GM12878 (cell line): ENCODE data around the gene CHD1L. TPM values are rescaled to one million over a fixed set of nuclear protein-coding genes. Genes with fewer than 3 reads are reported as not detected.
A peak's percentile ranks its signal among the peaks of the same experiment; 100 is the strongest.

Source experiments
- ATAC-seq: fragments of 200-7000 bp; cut with Tn5 transposase; 3 replicates; pipeline ENCODE4 v1.9.1; 2020; ENCODE audit warnings: mild to moderate bottlenecking, moderate library complexity
- BruUV-seq: library from RNA; stranded (reverse); fragments of 400-500 nt; replicated peaks from 2 replicates; lab custom pipeline; 2021; lab: Mats Ljungman, UMichigan
- CTCF ChIA-PET: fragments of 300-600 bp; sonication (Branson Sonifier 250); formaldehyde crosslinking; extraction: SDS; loops from one replicate; lab custom pipeline; 2021; ENCODE audit warnings: inconsistent platforms; lab: Yijun Ruan, JAX
- POLR2A ChIA-PET: fragments of 350-600 bp; formaldehyde crosslinking; extraction: SDS; loops from one replicate; lab custom pipeline; 2021; ENCODE audit warnings: inconsistent platforms; lab: Charles Lee
- RAD21 ChIA-PET: fragments of 300-600 bp; sonication (Branson Sonifier 250); formaldehyde crosslinking; loops from one replicate; lab custom pipeline; 2023; ENCODE audit warnings: antibody characterized with exemption; ENCODE audit not compliant: unreplicated experiment; lab: Charles Lee
- SMC1A ChIA-PET: fragments of 300-600 bp; sonication (Branson Sonifier 250); formaldehyde crosslinking; loops from one replicate; lab custom pipeline; 2023; ENCODE audit not compliant: unreplicated experiment, uncharacterized antibody; lab: Charles Lee
- DNase-seq: peaks from one replicate; pipeline ENCODE4 v3.0.0-alpha.2; 2011; ENCODE audit warnings: low read depth, low spot score
- FAIRE-seq: peaks from 3 replicates; lab custom pipeline; 2011; peaks lifted over from hg19 to GRCh38; lab: Jason Lieb, UNC
- H2AFZ ChIP-seq: 2 replicates; pipeline ENCODE4 v1.6.0; 2011; ENCODE audit warnings: low read depth, low read length, control low read depth; ENCODE audit not compliant: control insufficient read depth
- H3K27ac ChIP-seq: 2 replicates; pipeline ENCODE4 v1.5.1; 2011; ENCODE audit warnings: control low read depth; ENCODE audit not compliant: control insufficient read depth, insufficient read depth
- H3K27me3 ChIP-seq, 2 experiments: replicated peaks in 1 of 2; 2 replicates each; pipeline versions ENCODE4 v1.6.0 to v1.6.1; 2011; ENCODE audit warnings: low read length in 1 of 2; ENCODE audit not compliant: control insufficient read depth in 2 of 2, insufficient read depth in 2 of 2
- H3K36me3 ChIP-seq, 2 experiments: 2 replicates each; pipeline ENCODE4 v1.5.1; 2011; ENCODE audit warnings: low read length in 1 of 2; ENCODE audit not compliant: control insufficient read depth in 2 of 2, insufficient read depth in 2 of 2
- H3K4me1 ChIP-seq: 2 replicates; pipeline ENCODE4 v1.6.1; 2011; ENCODE audit warnings: mild to moderate bottlenecking, low read length, moderate library complexity, mixed read lengths; ENCODE audit not compliant: control insufficient read depth, insufficient read depth
- H3K4me2 ChIP-seq: 2 replicates; pipeline ENCODE4 v1.6.0; 2011; ENCODE audit warnings: control low read depth; ENCODE audit not compliant: control insufficient read depth, insufficient read depth
- H3K4me3 ChIP-seq: fragments of 200-600 bp; sonication (generic); 2 replicates; pipeline ENCODE4 v1.5.1; 2016
- H3K79me2 ChIP-seq: 2 replicates; pipeline ENCODE4 v1.6.0; 2011; ENCODE audit warnings: low read length; ENCODE audit not compliant: control insufficient read depth, insufficient read depth
- H3K9ac ChIP-seq: 2 replicates; pipeline ENCODE4 v1.8.0; 2011; ENCODE audit warnings: low read length, control low read depth, mixed read lengths; ENCODE audit not compliant: control insufficient read depth, insufficient read depth
- H3K9me3 ChIP-seq: replicated peaks from 3 replicates; pipeline ENCODE4 v1.5.1; 2011; ENCODE audit warnings: mild to moderate bottlenecking, low read length; ENCODE audit not compliant: control insufficient read depth, insufficient read depth
- H4K20me1 ChIP-seq: 2 replicates; pipeline ENCODE4 v1.6.0; 2011; ENCODE audit not compliant: control insufficient read depth, insufficient read depth
- ASH2L ChIP-seq: fragments of 300-600, 200-600 bp; sonication (generic); IDR thresholded peaks from 2 replicates; pipeline ENCODE4 v1.6.1; 2017; ENCODE audit warnings: low read depth, mild to moderate bottlenecking, borderline replicate concordance
- CREM ChIP-seq: IDR thresholded peaks from 2 replicates; pipeline ENCODE4 v1.6.1; 2014; ENCODE audit warnings: antibody characterized with exemption, low read depth
- KAT2A ChIP-seq: conservative IDR thresholded peaks from 2 replicates; pipeline ENCODE4 v1.6.1; 2011; ENCODE audit warnings: low read depth, low read length; ENCODE audit not compliant: control insufficient read depth
- NFYB ChIP-seq: IDR thresholded peaks from 2 replicates; pipeline ENCODE4 v1.6.1; 2011; ENCODE audit warnings: low read depth, mild to moderate bottlenecking, low read length, improper control_type of control experiment, moderate library complexity; ENCODE audit not compliant: insufficient read depth
- NRF1 ChIP-seq: conservative IDR thresholded peaks from 2 replicates; pipeline ENCODE4 v1.6.1; 2011; ENCODE audit warnings: mild to moderate bottlenecking, low read depth, low read length, improper control_type of control experiment
- STAT3 ChIP-seq: IDR thresholded peaks from 2 replicates; pipeline ENCODE4 v1.6.1; 2011; ENCODE audit warnings: low read depth, low read length, improper control_type of control experiment
- ZBED1 ChIP-seq: IDR thresholded peaks from 2 replicates; pipeline ENCODE4 v1.6.1; 2016; ENCODE audit warnings: borderline replicate concordance
- WGBS: methylation state at CpG from one replicate; pipeline ENCODE4 v1.1.6; 2016; ENCODE audit warnings: low lambda C conversion rate; ENCODE audit not compliant: insufficient replicate concordance, insufficient coverage; ENCODE audit errors: missing lambda C conversion rate; 5-methylcytosine and 5-hydroxymethylcytosine counted together
- in situ Hi-C: fragments of 300-500 bp; cut with MboI; formaldehyde crosslinking; loops from 9 replicates; pipeline ENCODE4 v1.14.3; 2018; ENCODE audit warnings: mixed read lengths
- intact Hi-C: fragments of 100-400 bp; cut with micrococcal nuclease; formaldehyde crosslinking; loops from one replicate; pipeline ENCODE4 v1.14.2; 2022; ENCODE audit not compliant: unreplicated experiment
- polyA plus RNA-seq, 11 experiments: library from polyadenylated mRNA; depleted of rRNA in 4 of 11; unstranded in 6 of 11; stranded (reverse) in 5 of 11; fragments of >200 nt; fragmentation: Nextera tagmentation in 4 of 11; fragmentation: Illumina TruSeq in 1 of 11; extraction: Ambion mirVana in 4 of 11; extraction: Trizol in 1 of 11; gene quantifications; 1 replicate in 1 of 11; 2 replicates in 10 of 11; pipeline versions ENCODE4 v1.2.1 to v1.2.3, GENCODE V29; 2011 to 2016; ENCODE audit warnings: inconsistent platforms in 2 of 11, missing spikeins in 2 of 11, low read depth in 1 of 11
- total RNA-seq, 4 experiments: library from RNA; depleted of rRNA in 3 of 4; stranded (reverse); fragments of >200 nt in 3 of 4; fragmentation: Illumina TruSeq in 1 of 4; extraction: Trizol in 1 of 4; gene quantifications; 2 replicates each; pipeline versions ENCODE4 v1.2.1 to v1.2.3, GENCODE V29; 2013 to 2021
- TF ChIP-seq, protein P1 (sequence below): fragments of 450-650 bp; IDR thresholded peaks from 2 replicates; pipeline ENCODE4 v1.6.1; 2016; ENCODE audit warnings: mild to moderate bottlenecking

Gene CHD1L
- total and polyA plus RNA-seq, 10 of the 15 experiments (the other 5 are each of a cell fraction or from before 2014, with no cell fraction given), result 21.2 to 54.2 (median 44.5) TPM

DNA sequence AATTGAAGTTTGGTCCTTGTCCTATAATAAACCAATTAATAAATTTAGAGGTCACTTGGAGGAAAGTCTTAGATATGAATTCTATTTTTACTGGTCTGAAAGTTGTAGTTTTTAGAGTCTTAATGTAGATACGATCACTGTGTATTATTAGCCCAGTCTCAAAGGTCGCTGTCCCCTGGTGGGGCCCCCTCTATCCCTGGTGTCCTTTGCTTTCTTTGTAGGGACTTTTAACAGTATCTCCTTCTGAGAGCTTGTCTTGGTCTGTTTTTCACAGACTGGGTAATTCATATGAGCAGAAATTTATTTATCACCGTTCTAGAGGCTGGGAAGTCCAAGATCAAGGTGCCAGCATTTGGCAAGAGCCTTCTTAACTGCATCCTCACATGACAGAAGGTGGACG lies 18.5 kb downstream of the CHD1L start:
- FAIRE-seq (no peak), ATAC-seq (no peak), DNase-seq (no peak)
- ChIA-PET RAD21 (no interaction called here), SMC1A (no interaction called here), CTCF (no interaction called here), POLR2A (no interaction called here)
- in situ Hi-C loops (no loop called here), intact Hi-C loops (no loop called here)
- Histone ChIP-seq H3K79me2 (no peaks in the 10 kb centered on the region), H3K27ac (no peak overlapping the region), H3K4me1 (no peaks in the 10 kb centered on the region), H4K20me1 (no peaks in the 10 kb centered on the region), H3K4me2 (no peak overlapping the region), H3K4me3 (no peak overlapping the region), H3K9me3 (no peaks in the 10 kb centered on the region), H2AFZ (no peak overlapping the region), H3K27me3 (no peaks in the 10 kb centered on the region), H3K36me3 (peaks cover 5 to 17% of the 10 kb centered on the region in 2 experiments), H3K9ac (no peak overlapping the region)
- TSS peak; percentile 18 for BruUV-seq
- TF ChIP-seq ASH2L, result no peak
- TF ChIP-seq NFYB, result no peak
- TF ChIP-seq STAT3, result no peak
- TF ChIP-seq, protein P1, sequence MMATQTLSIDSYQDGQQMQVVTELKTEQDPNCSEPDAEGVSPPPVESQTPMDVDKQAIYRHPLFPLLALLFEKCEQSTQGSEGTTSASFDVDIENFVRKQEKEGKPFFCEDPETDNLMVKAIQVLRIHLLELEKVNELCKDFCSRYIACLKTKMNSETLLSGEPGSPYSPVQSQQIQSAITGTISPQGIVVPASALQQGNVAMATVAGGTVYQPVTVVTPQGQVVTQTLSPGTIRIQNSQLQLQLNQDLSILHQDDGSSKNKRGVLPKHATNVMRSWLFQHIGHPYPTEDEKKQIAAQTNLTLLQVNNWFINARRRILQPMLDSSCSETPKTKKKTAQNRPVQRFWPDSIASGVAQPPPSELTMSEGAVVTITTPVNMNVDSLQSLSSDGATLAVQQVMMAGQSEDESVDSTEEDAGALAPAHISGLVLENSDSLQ, result no peak
- no peak for TF ChIP-seq ZBED1
- TF ChIP-seq NRF1, result no peak
- TF ChIP-seq KAT2A, result no peak
- TF ChIP-seq CREM, result no peak
- WGBS, result 84% methylated on average over 4 of the region's 4 CpGs
